ENCODE data around the gene CA11. TPM values are rescaled to one million over a fixed set of nuclear protein-coding genes. Genes with fewer than 3 reads are reported as not detected.

CA11 gene
- total RNA-seq, 4 donors from 2014 or later: 0.51 to 55.1 (median 8.1) TPM

DNA sequence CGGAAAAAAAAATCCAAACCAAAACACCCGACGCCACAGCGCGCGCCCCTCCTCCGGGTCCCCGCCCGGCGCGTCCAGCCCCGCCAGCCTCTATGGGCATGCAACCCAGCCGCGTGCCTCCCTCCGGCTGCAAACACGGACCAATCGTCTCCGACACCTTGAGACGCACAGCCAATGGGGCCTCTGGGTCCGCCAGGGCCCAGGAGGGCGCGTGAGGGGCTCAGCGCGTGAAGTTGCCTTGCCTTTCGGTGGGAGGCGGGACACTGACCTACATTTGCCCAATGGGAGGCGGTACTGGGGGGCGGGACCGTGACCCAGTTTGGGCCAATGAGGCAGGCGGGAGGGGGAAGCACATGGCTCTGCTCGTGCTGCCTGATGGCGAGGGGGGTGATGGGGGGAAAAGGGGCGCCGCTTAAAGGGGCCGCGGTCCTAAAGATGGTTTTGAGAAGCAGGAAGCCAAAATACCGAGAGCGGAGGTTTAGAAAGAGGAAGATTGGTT lies 8.5 kb downstream of the CA11 start:
- Histone ChIP-seq H3K4me3 (peak overlapping the region; percentile 49 to 54), H3K36me3 (no peaks in the 10 kb centered on the region), H3K9me3 (no peaks in the 10 kb centered on the region), H3K27ac (peak overlapping the region; percentile 96 to 99), H3K27me3 (no peaks in the 10 kb centered on the region), H3K4me1 (peaks cover 5 to 18% of the 10 kb centered on the region in 2 donors)
- intact Hi-C loops (cut with DNase I; ENCODE audit: low total_unique reads): no loop called here
- TF ChIP-seq CTCF (IDR thresholded peaks at IDR 0.05) (peak in 1 of 4 experiments; percentile 11), POLR2A (IDR thresholded peaks at IDR 0.05) (peak; percentile 18 to 63)
- peak; percentile 100 for DNase-seq

GRCh38 chr19:48636859-48637448 lies 9.0 kb downstream of the CA11 start, which contains the start of gene DBP:
TSS of gene DBP (minus strand) at chr19:48637379. CDS start at chr19:48636994, 385 bp downstream.
- peaks cover 5 to 18% of the 10 kb centered on the region in 2 donors for H3K4me1 ChIP-seq
- intact Hi-C loops (cut with DNase I; ENCODE audit: low total_unique reads): no loop called here
- peak within 1 kb of the TSS; percentile 49 to 54 for H3K4me3 ChIP-seq
- H3K27ac ChIP-seq: peak within 1 kb of the TSS; percentile 96 to 99
- H3K9me3 ChIP-seq: no peaks in the 10 kb centered on the region
- no peaks in the 10 kb centered on the region for H3K27me3 ChIP-seq
- no peak for DNase-seq
- TF ChIP-seq CTCF (IDR thresholded peaks at IDR 0.05) (peak in 1 of 4 experiments; percentile 15), POLR2A (IDR thresholded peaks at IDR 0.05) (peak in 1 of 2 donors; percentile 42)
- no peaks in the 10 kb centered on the region for H3K36me3 ChIP-seq

DNA sequence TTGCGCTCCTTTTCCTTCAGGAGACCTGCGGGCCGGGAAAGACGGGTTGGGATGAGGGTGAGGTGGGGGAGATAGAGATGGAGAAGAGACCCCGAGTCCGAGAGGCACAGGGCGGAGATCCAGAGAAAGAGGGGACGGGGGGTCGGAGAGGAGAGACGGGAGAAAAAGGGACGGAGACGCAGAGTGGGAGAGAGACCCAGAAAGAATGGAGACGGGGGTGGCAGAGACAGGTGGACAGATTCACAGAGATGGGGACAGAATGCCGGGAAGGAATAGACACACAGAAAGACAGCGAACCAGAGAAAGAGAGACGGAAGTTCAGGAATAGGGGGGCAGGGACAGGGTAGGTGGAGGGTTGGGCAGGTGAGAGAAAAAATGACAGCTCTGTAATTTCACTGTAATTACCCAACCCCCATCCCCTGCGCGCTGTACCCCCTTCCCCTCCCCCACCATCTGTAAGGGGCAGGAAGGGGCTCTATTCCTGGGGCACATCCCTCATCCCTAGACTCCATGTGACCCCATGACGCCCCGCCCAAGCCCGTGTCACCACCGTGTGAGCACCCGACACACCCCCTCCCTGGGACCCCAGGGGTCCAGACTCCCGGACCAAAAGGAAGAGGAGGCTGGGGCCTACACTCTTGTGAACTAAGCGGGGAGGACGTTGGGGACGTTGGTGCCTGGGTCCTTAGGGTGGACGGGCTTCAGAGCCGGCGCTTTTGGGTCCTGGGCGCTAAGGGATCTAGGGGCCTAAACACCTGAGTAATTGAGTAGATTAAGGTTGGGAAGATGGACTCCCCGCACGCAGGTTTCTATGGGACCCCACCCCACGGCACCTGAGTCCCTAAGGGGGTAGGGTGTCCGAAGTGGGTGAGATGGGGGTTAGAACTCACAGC lies 9.8 kb downstream of the CA11 start:
- Histone ChIP-seq H3K9me3 (no peaks in the 10 kb centered on the region), H3K36me3 (no peaks in the 10 kb centered on the region), H3K4me3 (peak overlapping the region; percentile 49 to 54), H3K4me1 (peaks cover 5 to 18% of the 10 kb centered on the region in 2 donors), H3K27me3 (no peaks in the 10 kb centered on the region), H3K27ac (peak overlapping the region; percentile 96 to 99)
- peak; percentile 66 for DNase-seq
- TF ChIP-seq POLR2A (IDR thresholded peaks at IDR 0.05): no peak
- intact Hi-C loops (cut with DNase I; ENCODE audit: low total_unique reads): no loop called here

- intact Hi-C loops (cut with DNase I; ENCODE audit: low total_unique reads): no loop called here
- Histone ChIP-seq H3K36me3 (no peaks in the 10 kb centered on the region), H3K9me3 (no peaks in the 10 kb centered on the region), H3K4me1 (peaks cover 10 to 18% of the 10 kb centered on the region in 2 donors), H3K27me3 (no peaks in the 10 kb centered on the region), H3K27ac (peak overlapping the region; percentile 96 to 99), H3K4me3 (peak overlapping the region; percentile 49 to 54)
- DNase-seq: peak; percentile 75 to 80
- TF ChIP-seq POLR2A (IDR thresholded peaks at IDR 0.05): peak; percentile 78 to 81
- no peak for TF ChIP-seq CTCF (IDR thresholded peaks at IDR 0.05)
Measured at GRCh38 chr19:48635263-48635965, 10.6 kb downstream of the CA11 start.
